Body of pancreas (tissue), 4 donors: Measurements from ENCODE around the gene ACVR1.

ENCODE experiments used
- POLR2A ChIP-seq, 3 donors: fragments of 450-650 bp; IDR thresholded peaks; one replicate each; pipeline ENCODE4 v1.6.1; 2016; ENCODE audit warnings: antibody characterized with exemption in 3 of 3, mild to moderate bottlenecking in 2 of 3
- TF ChIP-seq, protein P1 (sequence below), 7 experiments: fragments of 450-650 bp in 4 of 7; fragments of 200-600 bp in 3 of 7; sonication (generic) in 3 of 7; IDR thresholded peaks; one replicate each; pipeline ENCODE4 v1.5.1; 2016 to 2019; ENCODE audit warnings: antibody characterized with exemption in 7 of 7

DNA sequence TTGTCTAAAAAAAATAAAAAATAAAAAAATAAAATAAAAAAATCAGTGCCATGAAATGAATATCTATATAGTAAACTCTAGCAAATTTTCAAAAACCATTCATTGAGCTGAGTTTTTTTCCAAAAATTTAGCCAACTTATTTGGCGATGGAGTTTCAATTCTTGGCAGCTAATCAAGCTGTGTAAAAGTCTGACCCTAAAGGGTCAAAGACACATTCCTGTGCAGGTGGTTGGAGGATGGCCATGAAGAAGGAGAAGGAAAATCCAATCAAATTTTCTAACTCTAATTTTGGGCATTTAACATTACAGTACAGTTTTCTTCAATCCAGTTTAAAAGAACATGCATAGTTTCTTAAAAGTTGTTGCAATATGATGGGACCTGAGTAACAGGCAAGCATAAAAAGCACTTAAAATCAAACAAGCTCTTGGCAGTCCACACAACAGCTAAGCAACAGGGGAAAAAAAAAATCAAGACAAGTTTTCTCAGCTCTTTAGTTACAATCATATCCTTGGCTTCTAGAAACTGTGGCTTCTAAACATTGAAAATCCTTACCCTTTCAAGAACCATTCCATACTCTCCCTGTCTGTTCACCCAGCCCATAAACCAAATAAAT lies 54.5 kb downstream of the ACVR1 start:
- TF ChIP-seq, protein P1, sequence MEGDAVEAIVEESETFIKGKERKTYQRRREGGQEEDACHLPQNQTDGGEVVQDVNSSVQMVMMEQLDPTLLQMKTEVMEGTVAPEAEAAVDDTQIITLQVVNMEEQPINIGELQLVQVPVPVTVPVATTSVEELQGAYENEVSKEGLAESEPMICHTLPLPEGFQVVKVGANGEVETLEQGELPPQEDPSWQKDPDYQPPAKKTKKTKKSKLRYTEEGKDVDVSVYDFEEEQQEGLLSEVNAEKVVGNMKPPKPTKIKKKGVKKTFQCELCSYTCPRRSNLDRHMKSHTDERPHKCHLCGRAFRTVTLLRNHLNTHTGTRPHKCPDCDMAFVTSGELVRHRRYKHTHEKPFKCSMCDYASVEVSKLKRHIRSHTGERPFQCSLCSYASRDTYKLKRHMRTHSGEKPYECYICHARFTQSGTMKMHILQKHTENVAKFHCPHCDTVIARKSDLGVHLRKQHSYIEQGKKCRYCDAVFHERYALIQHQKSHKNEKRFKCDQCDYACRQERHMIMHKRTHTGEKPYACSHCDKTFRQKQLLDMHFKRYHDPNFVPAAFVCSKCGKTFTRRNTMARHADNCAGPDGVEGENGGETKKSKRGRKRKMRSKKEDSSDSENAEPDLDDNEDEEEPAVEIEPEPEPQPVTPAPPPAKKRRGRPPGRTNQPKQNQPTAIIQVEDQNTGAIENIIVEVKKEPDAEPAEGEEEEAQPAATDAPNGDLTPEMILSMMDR (IDR thresholded peaks at IDR 0.05), result no peak
- TF ChIP-seq POLR2A (IDR thresholded peaks at IDR 0.05), result no peak
